Glomerular endothelial cell (primary cell): Measurements from ENCODE around the gene MTG2. TPM values are rescaled to one million over a fixed set of nuclear protein-coding genes. Genes with fewer than 3 reads are reported as not detected.

Experiments
- DNase-seq: peaks from one replicate; pipeline ENCODE4 v3.0.0-alpha.2; 2011; ENCODE audit warnings: low read depth, low spot score; ENCODE audit errors: extremely low read depth
- total RNA-seq: library from RNA; depleted of rRNA; stranded (reverse); fragments of >200 nt; gene quantifications from 2 replicates; pipeline ENCODE4 v1.2.3, GENCODE V29; 2015

Gene MTG2
- total RNA-seq, 1 donor from 2014 or later, result 17.8 TPM

- DNase-seq, result no peak
Observed at GRCh38 chr20:62219101-62219991, 36.5 kb downstream of the MTG2 start.

- no peak for DNase-seq
Observed at GRCh38 chr20:62219992-62220665, 37.3 kb downstream of the MTG2 start, which contains the start of gene HRH3. TSS of gene HRH3 (minus strand) at chr20:62220278. CDS start at chr20:62219970, 308 bp downstream.

DNA sequence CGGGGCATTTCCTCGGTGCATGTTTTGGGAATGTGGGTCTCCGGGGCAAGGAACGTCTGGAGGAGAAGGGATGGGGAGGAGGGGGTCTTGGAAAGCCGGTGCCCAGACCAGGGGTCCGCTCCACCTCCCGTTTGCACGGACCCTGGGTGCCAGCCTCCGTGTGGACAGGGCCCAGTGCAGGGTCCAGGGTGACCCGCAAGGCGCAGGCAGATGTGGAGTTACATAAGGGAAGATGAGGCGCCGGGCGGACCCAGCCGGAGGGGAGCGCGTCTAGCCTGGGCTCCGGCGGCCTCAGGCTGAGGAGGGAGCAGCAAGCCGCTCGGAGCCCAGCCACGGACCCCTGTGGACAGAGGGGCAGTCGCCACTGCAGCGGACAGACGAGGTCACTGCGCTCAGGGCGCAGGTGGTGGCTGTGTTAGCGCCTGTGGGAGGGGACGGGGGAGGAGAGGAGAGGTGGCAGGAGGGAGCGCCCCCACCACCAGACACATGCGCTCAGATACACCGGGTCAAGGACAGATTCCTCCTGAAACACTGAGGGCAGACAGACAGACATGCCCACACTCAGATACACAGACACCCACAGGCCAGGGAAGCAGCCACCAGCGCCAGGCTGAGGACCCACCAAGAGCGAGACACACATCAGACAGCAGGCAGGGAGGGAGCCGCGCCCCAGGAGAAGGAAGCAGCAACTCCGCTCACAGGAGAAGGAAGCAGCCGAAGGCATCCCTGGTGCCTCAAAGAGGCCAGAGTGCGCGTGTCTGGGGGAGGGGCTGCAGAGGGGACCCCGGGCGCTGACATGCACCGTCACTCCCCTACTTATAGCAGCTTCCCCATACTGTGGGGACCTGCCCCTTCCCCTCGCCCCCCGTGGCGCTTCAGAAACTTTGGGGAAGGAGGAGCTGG, 38.1 kb downstream of the MTG2 start:
- DNase-seq, result no peak

DNA sequence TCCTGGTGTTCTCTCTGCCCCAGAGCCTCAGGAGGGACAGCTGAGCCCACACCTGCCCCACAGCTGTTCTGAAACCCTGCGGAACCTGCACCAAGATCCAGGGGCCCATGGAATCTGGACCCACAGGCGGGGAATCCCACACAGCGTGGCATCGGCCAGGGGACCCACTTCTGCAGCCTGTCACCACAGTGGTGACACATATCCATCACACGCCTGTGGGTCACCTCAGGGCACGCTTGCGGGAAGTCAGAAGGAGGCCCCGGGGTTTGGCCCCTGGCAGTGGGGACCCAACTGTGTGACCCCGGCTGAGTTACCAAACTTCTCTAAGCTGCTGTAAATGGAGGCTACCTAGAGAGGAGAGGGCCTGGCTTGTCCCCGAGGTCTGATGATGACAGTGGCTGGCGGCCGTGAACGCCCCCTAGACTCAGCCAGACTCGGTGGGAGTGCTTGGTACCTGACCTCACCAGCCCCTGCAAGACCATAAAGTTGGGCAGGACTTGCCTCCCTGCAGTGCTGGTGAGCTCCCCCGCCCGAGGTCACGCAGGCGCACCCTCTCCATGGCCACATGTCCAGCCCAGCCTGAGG, 39.5 kb downstream of the MTG2 start:
- DNase-seq, result no peak

DNA sequence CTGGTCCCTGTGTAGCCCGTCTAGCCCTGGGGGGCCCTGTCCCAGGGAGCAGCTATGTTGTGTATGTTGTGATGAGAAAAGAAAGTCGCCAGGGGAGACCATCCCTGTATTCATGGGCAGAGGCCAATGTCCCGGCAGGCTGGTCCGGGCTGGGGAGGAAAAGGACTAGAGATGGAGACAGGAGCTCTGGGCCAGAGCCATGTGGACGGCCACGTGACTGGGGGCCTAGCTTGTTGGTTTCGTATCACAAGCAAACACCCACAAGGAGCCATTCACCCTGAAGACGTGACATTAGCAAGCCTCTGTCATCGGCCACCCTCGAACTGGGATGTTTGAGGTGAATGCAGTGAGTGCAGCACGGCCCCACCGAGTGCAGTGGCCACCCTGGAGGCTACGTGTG, 40.1 kb downstream of the MTG2 start:
- DNase-seq, result no peak

GRCh38 chr20:62223571-62223970, 40.7 kb downstream of the MTG2 start:
- DNase-seq, result no peak

GRCh38 chr20:62224113-62224855, 41.5 kb downstream of the MTG2 start:
- no peak for DNase-seq

GRCh38 chr20:62225026-62225425, 42.2 kb downstream of the MTG2 start:
- DNase-seq, result no peak

- no peak for DNase-seq
Observed at GRCh38 chr20:62225820-62226635, 43.2 kb downstream of the MTG2 start.

- no peak for DNase-seq
Observed at GRCh38 chr20:62226707-62227590, 44.1 kb downstream of the MTG2 start.

- no peak for DNase-seq
Observed at GRCh38 chr20:62227591-62227976, 44.8 kb downstream of the MTG2 start.

- DNase-seq, result no peak
Observed at GRCh38 chr20:62227977-62228958, 45.4 kb downstream of the MTG2 start.

DNA sequence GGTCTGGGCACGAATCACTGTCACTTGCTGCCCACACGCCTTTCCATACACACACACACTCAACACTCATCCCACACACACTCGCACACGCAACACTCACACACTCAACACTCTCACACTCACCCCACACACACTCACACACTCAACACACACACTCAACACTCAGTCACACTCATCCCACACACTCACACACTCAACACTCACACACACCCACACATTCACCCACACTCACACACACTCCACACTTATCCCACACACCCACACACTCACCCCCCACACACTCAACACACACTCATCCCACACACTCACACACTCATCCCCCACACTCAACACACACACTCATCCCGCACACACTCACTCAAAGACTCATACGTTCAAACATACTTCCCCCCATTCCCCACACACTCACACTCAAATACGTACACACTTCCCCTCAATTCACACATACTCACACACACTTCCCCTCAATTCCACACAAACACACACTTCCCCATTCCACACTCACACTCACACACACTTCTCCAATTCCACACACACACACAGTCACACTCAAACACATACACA, 46.2 kb downstream of the MTG2 start:
- no peak for DNase-seq

GRCh38 chr20:62229667-62230066, 46.8 kb downstream of the MTG2 start:
- no peak for DNase-seq

GRCh38 chr20:62230276-62230675, 47.4 kb downstream of the MTG2 start:
- DNase-seq, result no peak

GRCh38 chr20:62230696-62231095, 47.9 kb downstream of the MTG2 start:
- DNase-seq, result no peak

DNA sequence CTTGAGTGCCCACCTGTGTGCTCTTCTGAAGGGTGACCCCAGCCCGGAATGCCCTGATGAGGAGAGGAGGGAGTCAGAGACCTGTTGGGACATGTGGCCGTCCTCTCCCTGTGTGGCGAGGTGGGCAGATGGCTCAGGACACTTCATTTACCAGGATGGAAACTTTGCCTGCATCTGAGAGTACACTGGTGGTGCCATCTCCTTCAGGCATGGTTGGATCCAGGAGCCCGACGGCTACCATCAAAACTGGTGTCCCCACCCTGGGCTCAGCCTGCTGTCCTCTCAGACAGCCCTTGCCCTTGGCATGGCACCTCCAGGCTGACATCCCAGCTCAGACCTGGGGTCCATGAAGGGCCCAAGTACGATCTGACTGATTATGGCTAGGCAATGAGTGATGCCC, 48.5 kb downstream of the MTG2 start:
- no peak for DNase-seq
